ENCODE data around the gene APOL3. TPM values are rescaled to one million over a fixed set of nuclear protein-coding genes. Genes with fewer than 3 reads are reported as not detected.
"Not testable (repeated sequence)": the region's sequence is repeated elsewhere in the genome, so short reads cannot be mapped to it uniquely, and the experiment has no call there.

Gene APOL3
- total RNA-seq, 2 donors from 2014 or later: 53.1 to 101 TPM

- H3K27me3 ChIP-seq (replicated peaks; ENCODE audit: insufficient read depth): no peaks in the 10 kb centered on the region
- H3K9me3 ChIP-seq: no peaks in the 10 kb centered on the region
- no peak for DNase-seq (ENCODE audit: low spot score)
These were observed 32.6 kb upstream of the APOL3 start for GRCh38 chr22:36193171-36193570.

GRCh38 chr22:36192542-36192941, 32.0 kb upstream of the APOL3 start:
- TF ChIP-seq, protein P1, sequence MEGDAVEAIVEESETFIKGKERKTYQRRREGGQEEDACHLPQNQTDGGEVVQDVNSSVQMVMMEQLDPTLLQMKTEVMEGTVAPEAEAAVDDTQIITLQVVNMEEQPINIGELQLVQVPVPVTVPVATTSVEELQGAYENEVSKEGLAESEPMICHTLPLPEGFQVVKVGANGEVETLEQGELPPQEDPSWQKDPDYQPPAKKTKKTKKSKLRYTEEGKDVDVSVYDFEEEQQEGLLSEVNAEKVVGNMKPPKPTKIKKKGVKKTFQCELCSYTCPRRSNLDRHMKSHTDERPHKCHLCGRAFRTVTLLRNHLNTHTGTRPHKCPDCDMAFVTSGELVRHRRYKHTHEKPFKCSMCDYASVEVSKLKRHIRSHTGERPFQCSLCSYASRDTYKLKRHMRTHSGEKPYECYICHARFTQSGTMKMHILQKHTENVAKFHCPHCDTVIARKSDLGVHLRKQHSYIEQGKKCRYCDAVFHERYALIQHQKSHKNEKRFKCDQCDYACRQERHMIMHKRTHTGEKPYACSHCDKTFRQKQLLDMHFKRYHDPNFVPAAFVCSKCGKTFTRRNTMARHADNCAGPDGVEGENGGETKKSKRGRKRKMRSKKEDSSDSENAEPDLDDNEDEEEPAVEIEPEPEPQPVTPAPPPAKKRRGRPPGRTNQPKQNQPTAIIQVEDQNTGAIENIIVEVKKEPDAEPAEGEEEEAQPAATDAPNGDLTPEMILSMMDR (IDR thresholded peaks at IDR 0.05): no peak
- H3K36me3 ChIP-seq: no peaks in the 10 kb centered on the region
- no peaks in the 10 kb centered on the region for H3K27me3 ChIP-seq (replicated peaks; ENCODE audit: insufficient read depth)
- no peak overlapping the region for H3K27ac ChIP-seq
- H3K4me3 ChIP-seq: no peak overlapping the region
- H3K4me1 ChIP-seq (ENCODE audit: control insufficient read depth in 1 of 2, low read depth in 2 of 2): peaks cover 0 to 4% of the 10 kb centered on the region in 2 donors
- DNase-seq (ENCODE audit: low spot score): no peak
- ATAC-seq (ENCODE audit: insufficient number of reproducible peaks, low FRiP score, low read depth): no peak
- no peaks in the 10 kb centered on the region for H3K9me3 ChIP-seq

More at GRCh38 chr22:36193171-36193570, 32.6 kb upstream of the APOL3 start:
- Histone ChIP-seq H3K4me3 (no peak overlapping the region), H3K36me3 (no peaks in the 10 kb centered on the region), H3K4me1 (ENCODE audit: control insufficient read depth in 1 of 2, low read depth in 2 of 2) (peaks cover 0 to 4% of the 10 kb centered on the region in 2 donors), H3K27ac (no peak overlapping the region)
- ATAC-seq (ENCODE audit: insufficient number of reproducible peaks, low FRiP score, low read depth): no peak
- TF ChIP-seq, protein P1 (IDR thresholded peaks at IDR 0.05): no peak

- ATAC-seq (ENCODE audit: insufficient number of reproducible peaks, low FRiP score, low read depth) (peak; percentile 38), DNase-seq (ENCODE audit: low spot score) (peak; percentile 41)
- Histone ChIP-seq H3K9me3 (no peaks in the 10 kb centered on the region), H3K4me1 (ENCODE audit: control insufficient read depth in 1 of 2, low read depth in 2 of 2) (peaks cover 0 to 4% of the 10 kb centered on the region in 2 donors), H3K27me3 (replicated peaks; ENCODE audit: insufficient read depth) (no peaks in the 10 kb centered on the region), H3K36me3 (no peaks in the 10 kb centered on the region), H3K27ac (no peak overlapping the region), H3K4me3 (no peak overlapping the region)
- TF ChIP-seq, protein P1 (IDR thresholded peaks at IDR 0.05): no peak
These were observed 30.7 kb upstream of the APOL3 start for GRCh38 chr22:36191106-36191836.

- not testable (repeated sequence) for ATAC-seq (ENCODE audit: insufficient number of reproducible peaks, low FRiP score, low read depth); H3K36me3 ChIP-seq; DNase-seq (ENCODE audit: low spot score)
These were observed 27.3 kb upstream of the APOL3 start for GRCh38 chr22:36187862-36188261.

GRCh38 chr22:36185828-36186624, 25.5 kb upstream of the APOL3 start:
- DNase-seq (ENCODE audit: low spot score): no peak
- Histone ChIP-seq H3K36me3 (no peaks in the 10 kb centered on the region), H3K4me1 (ENCODE audit: control insufficient read depth in 1 of 2, low read depth in 2 of 2) (peaks cover 0 to 2% of the 10 kb centered on the region in 2 donors), H3K4me3 (no peak overlapping the region), H3K27me3 (replicated peaks; ENCODE audit: insufficient read depth) (no peaks in the 10 kb centered on the region), H3K27ac (no peak overlapping the region), H3K9me3 (no peaks in the 10 kb centered on the region)
- ATAC-seq (ENCODE audit: insufficient number of reproducible peaks, low FRiP score, low read depth): no peak
- TF ChIP-seq, protein P1 (IDR thresholded peaks at IDR 0.05): no peak

More at GRCh38 chr22:36187862-36188261, 27.3 kb upstream of the APOL3 start:
- H3K27ac ChIP-seq; H3K9me3 ChIP-seq; H3K27me3 ChIP-seq (replicated peaks; ENCODE audit: insufficient read depth); H3K4me1 ChIP-seq (ENCODE audit: control insufficient read depth in 1 of 2, low read depth in 2 of 2); H3K4me3 ChIP-seq: not testable (repeated sequence)

Measured in thoracic aorta (tissue), 2 donors.